Measurements from ENCODE around the gene FLYWCH2. TPM values are rescaled to one million over a fixed set of nuclear protein-coding genes. Genes with fewer than 3 reads are reported as not detected.

Gene FLYWCH2
- total and polyA plus RNA-seq, 9 of the 15 experiments (the other 6 are each of a cell fraction or from before 2014, with no cell fraction given), result 0.70 to 55.5 (median 7.6) TPM

DNA sequence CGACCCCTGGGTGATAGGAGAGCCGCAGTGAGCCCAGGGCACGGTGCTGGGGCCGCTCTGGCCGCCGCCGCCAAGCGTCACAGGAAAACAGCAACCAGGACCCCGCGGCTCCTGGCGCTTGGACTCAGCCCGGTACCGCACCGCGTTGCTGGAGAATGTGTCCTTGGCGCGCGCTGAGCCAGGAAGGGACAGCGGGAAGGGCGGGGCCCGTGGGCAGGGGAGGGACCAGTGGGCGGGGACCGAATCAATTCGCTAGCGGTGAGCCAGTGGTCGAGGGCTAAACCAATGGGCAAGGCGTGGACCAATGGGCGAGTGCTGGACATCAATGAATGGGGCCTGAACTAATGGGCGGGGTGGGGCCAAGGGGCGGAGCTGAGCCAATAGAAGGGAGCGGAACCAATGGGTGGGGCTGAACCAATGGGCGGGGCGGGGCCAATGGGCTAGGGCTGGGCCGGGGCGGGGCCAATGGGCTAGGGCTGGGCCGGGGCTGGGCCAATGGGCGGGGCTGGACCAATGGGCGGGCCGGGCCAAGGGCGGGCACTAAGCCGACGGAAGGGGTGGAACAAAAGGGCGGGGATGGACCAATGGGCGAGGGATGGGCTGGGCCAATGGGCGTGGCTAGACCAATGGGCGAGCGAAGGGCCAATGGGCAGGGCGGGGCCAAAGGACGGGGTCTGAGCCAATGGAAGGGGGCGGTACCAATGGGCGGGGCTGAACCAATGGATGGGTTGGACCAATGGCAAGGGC, 22.4 kb downstream of the FLYWCH2 start (continued):
- peak; percentile 64 for TF ChIP-seq SP2 (IDR thresholded peaks at IDR 0.05; ENCODE audit: extremely low read depth, low read depth, low read length, poor library complexity, severe bottlenecking)
- no peak for TF ChIP-seq ARID3A (IDR thresholded peaks at IDR 0.05; ENCODE audit: borderline replicate concordance, low read depth, low read length)
- TF ChIP-seq NR1H2 (CRISPR knock-in tag; IDR thresholded peaks at IDR 0.05), result no peak
- no peak for TF ChIP-seq RBM34 (IDR thresholded peaks at IDR 0.05; ENCODE audit: borderline replicate concordance, insufficient read depth, low read length)
- no peak for TF ChIP-seq ZNF253 (CRISPR knock-in tag; conservative IDR thresholded peaks at IDR 0.05)
- no peak for TF ChIP-seq ZNF586 (CRISPR knock-in tag; conservative IDR thresholded peaks at IDR 0.05)
- no peak for TF ChIP-seq ZNF274 (IDR thresholded peaks at IDR 0.05; ENCODE audit: borderline replicate concordance, low read depth, low read length)
- no peak for TF ChIP-seq GATAD2A (IDR thresholded peaks at IDR 0.05)
- no peak for TF ChIP-seq FOSL1 (tag; conservative IDR thresholded peaks at IDR 0.05)
- TF ChIP-seq BCL6 (CRISPR knock-in tag; IDR thresholded peaks at IDR 0.05), result no peak
- TF ChIP-seq RFX1 (IDR thresholded peaks at IDR 0.05), result no peak
- TF ChIP-seq, protein P1, sequence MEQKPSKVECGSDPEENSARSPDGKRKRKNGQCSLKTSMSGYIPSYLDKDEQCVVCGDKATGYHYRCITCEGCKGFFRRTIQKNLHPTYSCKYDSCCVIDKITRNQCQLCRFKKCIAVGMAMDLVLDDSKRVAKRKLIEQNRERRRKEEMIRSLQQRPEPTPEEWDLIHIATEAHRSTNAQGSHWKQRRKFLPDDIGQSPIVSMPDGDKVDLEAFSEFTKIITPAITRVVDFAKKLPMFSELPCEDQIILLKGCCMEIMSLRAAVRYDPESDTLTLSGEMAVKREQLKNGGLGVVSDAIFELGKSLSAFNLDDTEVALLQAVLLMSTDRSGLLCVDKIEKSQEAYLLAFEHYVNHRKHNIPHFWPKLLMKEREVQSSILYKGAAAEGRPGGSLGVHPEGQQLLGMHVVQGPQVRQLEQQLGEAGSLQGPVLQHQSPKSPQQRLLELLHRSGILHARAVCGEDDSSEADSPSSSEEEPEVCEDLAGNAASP (IDR thresholded peaks at IDR 0.05), result no peak
- TF ChIP-seq NCOA4 (IDR thresholded peaks at IDR 0.05; ENCODE audit: partially characterized antibody), result no peak
- no peak for TF ChIP-seq ZNF76 (CRISPR knock-in tag; IDR thresholded peaks at IDR 0.05; ENCODE audit: borderline replicate concordance)
- TF ChIP-seq LARP7 (IDR thresholded peaks at IDR 0.05), result no peak
- TF ChIP-seq, protein P2, sequence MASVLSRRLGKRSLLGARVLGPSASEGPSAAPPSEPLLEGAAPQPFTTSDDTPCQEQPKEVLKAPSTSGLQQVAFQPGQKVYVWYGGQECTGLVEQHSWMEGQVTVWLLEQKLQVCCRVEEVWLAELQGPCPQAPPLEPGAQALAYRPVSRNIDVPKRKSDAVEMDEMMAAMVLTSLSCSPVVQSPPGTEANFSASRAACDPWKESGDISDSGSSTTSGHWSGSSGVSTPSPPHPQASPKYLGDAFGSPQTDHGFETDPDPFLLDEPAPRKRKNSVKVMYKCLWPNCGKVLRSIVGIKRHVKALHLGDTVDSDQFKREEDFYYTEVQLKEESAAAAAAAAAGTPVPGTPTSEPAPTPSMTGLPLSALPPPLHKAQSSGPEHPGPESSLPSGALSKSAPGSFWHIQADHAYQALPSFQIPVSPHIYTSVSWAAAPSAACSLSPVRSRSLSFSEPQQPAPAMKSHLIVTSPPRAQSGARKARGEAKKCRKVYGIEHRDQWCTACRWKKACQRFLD (CRISPR knock-in tag; IDR thresholded peaks at IDR 0.05), result no peak
- TF ChIP-seq TCF7L2 (IDR thresholded peaks at IDR 0.05; ENCODE audit: low read depth, low read length), result no peak
- no peak for TF ChIP-seq SMARCC2 (IDR thresholded peaks at IDR 0.05; ENCODE audit: low read depth)
- TF ChIP-seq ZNF449 (CRISPR knock-in tag; IDR thresholded peaks at IDR 0.05), result no peak
- TF ChIP-seq SMAD4 (CRISPR knock-in tag; conservative IDR thresholded peaks at IDR 0.05), result 0 out of 2 replicates have a peak, but pooled peaks have one; percentile 17
- no peak for TF ChIP-seq USF2 (CRISPR knock-in tag; IDR thresholded peaks at IDR 0.05)
- no peak for TF ChIP-seq ZNF764 (CRISPR knock-in tag; IDR thresholded peaks at IDR 0.05; ENCODE audit: low read depth)
